Stimulated activated effector memory CD8-positive, alpha-beta T cell treated with anti-CD3 and anti-CD28 coated beads, Interleukin-12 subunit alpha, Interleukin-12 subunit beta, amount 100 ng/mL, for 72 hours (primary cell): ENCODE results near the gene CDR2.

Source experiments
- ATAC-seq: fragments of 150-1000 bp; cut with Tn5 transposase; 2 replicates; pipeline ENCODE4 v1.10.0; 2021
- DNase-seq, 2 donors: peaks; one replicate each; pipeline ENCODE4 v3.0.0; 2021 to 2022; ENCODE audit warnings: low spot score in 2 of 2
- H3K27ac Mint-ChIP-seq: one replicate; pipeline ENCODE4 v1.8.0; 2022; ENCODE audit warnings: mild to moderate bottlenecking, mixed read lengths
- H3K36me3 Mint-ChIP-seq: one replicate; pipeline ENCODE4 v1.8.0; 2022; ENCODE audit warnings: mild to moderate bottlenecking, mixed read lengths
- H3K4me1 Mint-ChIP-seq: one replicate; pipeline ENCODE4 v1.8.0; 2022; ENCODE audit warnings: mixed read lengths
- H3K4me3 Mint-ChIP-seq: one replicate; pipeline ENCODE4 v1.8.0; 2022; ENCODE audit warnings: mild to moderate bottlenecking, mixed read lengths
- H3K9me3 Mint-ChIP-seq: one replicate; pipeline ENCODE4 v1.8.0; 2022; ENCODE audit warnings: mixed read lengths

The CDR2 gene

GRCh38 chr16:22388101-22388644 lies 13.8 kb upstream of the CDR2 start:
- no peaks in the 10 kb centered on the region for H3K9me3 Mint-ChIP-seq
- H3K27ac Mint-ChIP-seq, result no peak overlapping the region
- ATAC-seq (no peak), DNase-seq (no peak)
- H3K36me3 Mint-ChIP-seq, result no peaks in the 10 kb centered on the region
- H3K4me3 Mint-ChIP-seq, result no peak overlapping the region
- H3K4me1 Mint-ChIP-seq, result no peaks in the 10 kb centered on the region

- ATAC-seq (no peak), DNase-seq (no peak)
- Mint-ChIP-seq H3K9me3 (no peaks in the 10 kb centered on the region), H3K36me3 (no peaks in the 10 kb centered on the region), H3K27ac (no peak overlapping the region), H3K4me3 (no peak overlapping the region), H3K4me1 (no peaks in the 10 kb centered on the region)
These were observed 12.6 kb upstream of the CDR2 start for GRCh38 chr16:22386976-22387375.

GRCh38 chr16:22385196-22385595 lies 10.8 kb upstream of the CDR2 start:
- ATAC-seq (no peak), DNase-seq (no peak)
- no peaks in the 10 kb centered on the region for H3K4me1 Mint-ChIP-seq
- H3K4me3 Mint-ChIP-seq, result no peak overlapping the region
- no peaks in the 10 kb centered on the region for H3K36me3 Mint-ChIP-seq
- H3K9me3 Mint-ChIP-seq, result no peaks in the 10 kb centered on the region
- no peak overlapping the region for H3K27ac Mint-ChIP-seq

DNA sequence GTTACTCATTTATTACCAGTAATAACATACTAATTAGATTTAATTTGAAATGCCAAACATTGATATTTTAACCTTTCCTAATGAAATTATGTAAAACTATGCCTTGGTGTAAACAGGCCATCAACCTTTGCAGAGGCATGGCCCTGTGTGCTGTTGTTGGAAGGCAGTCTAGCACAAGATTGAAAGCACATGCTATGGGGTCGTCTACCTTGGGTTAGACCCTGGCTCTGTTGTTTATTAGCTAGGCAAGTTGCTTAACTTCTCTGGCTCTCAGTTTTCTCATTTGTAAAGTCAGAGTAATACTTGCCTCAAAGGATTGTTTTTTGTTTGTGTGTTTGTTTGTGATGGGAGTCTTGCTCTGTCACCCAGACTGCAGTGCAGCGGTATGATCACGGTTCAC lies 9.4 kb upstream of the CDR2 start:
- H3K27ac Mint-ChIP-seq, result no peak overlapping the region
- ATAC-seq, result no peak
- H3K4me3 Mint-ChIP-seq, result no peak overlapping the region
- no peaks in the 10 kb centered on the region for H3K4me1 Mint-ChIP-seq
- no peaks in the 10 kb centered on the region for H3K36me3 Mint-ChIP-seq
- no peak for DNase-seq
- no peaks in the 10 kb centered on the region for H3K9me3 Mint-ChIP-seq

DNA sequence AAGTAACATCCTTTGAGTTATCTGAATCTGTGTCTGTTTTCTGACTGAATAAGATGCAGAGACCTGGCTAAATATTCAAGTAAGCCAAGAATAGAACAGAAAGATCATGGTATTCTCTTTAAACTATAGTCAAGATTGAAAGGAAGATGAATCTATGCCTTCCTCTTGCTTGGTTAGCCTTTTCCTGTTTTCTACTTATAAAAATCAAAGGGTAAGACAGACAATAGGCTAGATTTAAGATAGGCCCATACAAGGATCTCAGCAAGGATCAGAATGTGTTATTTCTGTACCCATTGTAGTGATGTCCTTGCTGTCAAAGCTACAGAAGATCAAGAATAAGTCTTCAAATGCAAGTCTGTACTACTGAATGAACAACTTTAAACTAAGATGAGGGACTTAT lies 7.0 kb upstream of the CDR2 start:
- DNase-seq (no peak), ATAC-seq (no peak)
- H3K36me3 Mint-ChIP-seq, result no peaks in the 10 kb centered on the region
- no peaks in the 10 kb centered on the region for H3K4me1 Mint-ChIP-seq
- H3K9me3 Mint-ChIP-seq, result no peaks in the 10 kb centered on the region
- no peak overlapping the region for H3K4me3 Mint-ChIP-seq
- H3K27ac Mint-ChIP-seq, result no peak overlapping the region

DNA sequence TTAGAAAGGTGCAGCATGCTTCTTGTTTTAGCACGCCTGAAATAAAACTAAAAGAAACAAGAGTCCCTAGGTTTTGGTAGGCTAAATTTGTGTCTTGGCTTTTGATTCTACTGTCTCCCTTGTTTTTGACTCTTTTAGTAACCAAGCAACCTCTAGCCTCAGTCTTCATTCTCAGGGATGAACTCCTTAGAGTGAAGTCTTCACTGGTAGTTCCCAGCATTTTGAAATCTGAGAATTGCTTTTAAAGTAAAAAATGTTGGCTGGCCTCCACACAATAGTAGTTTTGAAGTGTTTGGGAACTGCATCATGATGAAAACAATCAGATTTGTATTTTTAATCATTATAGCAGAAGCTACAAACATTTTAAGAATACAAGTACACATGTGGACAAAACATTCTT lies 6.1 kb upstream of the CDR2 start:
- DNase-seq (no peak), ATAC-seq (no peak)
- Mint-ChIP-seq H3K27ac (no peak overlapping the region), H3K4me1 (peaks cover 2% of the 10 kb centered on the region), H3K36me3 (no peaks in the 10 kb centered on the region), H3K4me3 (no peak overlapping the region), H3K9me3 (no peaks in the 10 kb centered on the region)

GRCh38 chr16:22379656-22380055 lies 5.2 kb upstream of the CDR2 start:
- no peak for ATAC-seq
- no peak for DNase-seq
- Mint-ChIP-seq H3K36me3 (peaks cover 3% of the 10 kb centered on the region), H3K27ac (no peak overlapping the region), H3K9me3 (no peaks in the 10 kb centered on the region), H3K4me1 (peaks cover 6% of the 10 kb centered on the region), H3K4me3 (no peak overlapping the region)

GRCh38 chr16:22375963-22376640 lies 1.7 kb upstream of the CDR2 start:
- no peak overlapping the region for H3K27ac Mint-ChIP-seq
- DNase-seq, result no peak
- H3K4me3 Mint-ChIP-seq, result no peak overlapping the region
- peaks cover 31% of the 10 kb centered on the region for H3K36me3 Mint-ChIP-seq
- peaks cover 32% of the 10 kb centered on the region for H3K4me1 Mint-ChIP-seq
- no peak for ATAC-seq
- H3K9me3 Mint-ChIP-seq, result no peaks in the 10 kb centered on the region

GRCh38 chr16:22375117-22375962 lies 921 bp upstream of the CDR2 start:
- no peak for ATAC-seq
- H3K9me3 Mint-ChIP-seq, result no peaks in the 10 kb centered on the region
- peaks cover 39% of the 10 kb centered on the region for H3K4me1 Mint-ChIP-seq
- peak overlapping the region; percentile 55 for H3K27ac Mint-ChIP-seq
- no peak for DNase-seq
- H3K36me3 Mint-ChIP-seq, result peaks cover 31% of the 10 kb centered on the region
- peak overlapping the region; percentile 98 for H3K4me3 Mint-ChIP-seq

DNA sequence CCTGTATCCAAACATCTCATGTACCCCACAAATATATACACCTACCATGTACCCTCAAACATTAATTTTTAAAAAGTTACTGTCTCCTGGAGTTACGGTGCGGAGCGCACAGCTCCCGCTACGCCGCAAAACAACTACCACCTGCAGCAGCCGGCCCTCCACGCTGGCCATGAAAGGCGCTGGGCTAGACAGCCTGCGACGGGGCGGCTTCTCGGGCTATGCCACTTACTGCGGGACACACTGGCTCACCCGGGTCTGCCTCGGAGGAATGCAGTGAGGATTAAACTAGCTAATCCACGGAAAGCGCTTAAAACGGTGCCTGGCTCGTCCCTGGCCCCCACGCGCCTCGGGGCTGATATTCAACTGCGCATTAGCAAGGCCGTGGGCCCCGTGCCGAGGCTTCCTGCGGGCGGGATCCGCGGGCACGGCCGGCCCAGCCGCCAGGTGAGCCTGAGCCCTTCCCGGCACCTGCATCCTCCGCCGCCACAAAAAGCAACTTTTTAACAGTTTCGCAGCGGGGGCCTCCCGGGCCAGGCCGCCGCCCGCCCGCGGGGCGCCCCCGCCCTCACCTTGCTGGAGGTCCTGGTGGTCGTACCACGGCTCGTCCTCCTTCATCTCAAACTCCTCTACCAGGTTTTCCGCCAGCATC lies 633 bp downstream of the CDR2 start:
- Mint-ChIP-seq H3K4me3 (peak overlapping the region; percentile 98), H3K27ac (peak overlapping the region; percentile 95), H3K4me1 (peaks cover 49% of the 10 kb centered on the region), H3K36me3 (peaks cover 31% of the 10 kb centered on the region), H3K9me3 (no peaks in the 10 kb centered on the region)
- DNase-seq, result peak in 1 of 2 donors; percentile 71
- ATAC-seq, result peak; percentile 24

- ATAC-seq (peak; percentile 26), DNase-seq (no peak)
- peak overlapping the region; percentile 95 for H3K27ac Mint-ChIP-seq
- no peaks in the 10 kb centered on the region for H3K9me3 Mint-ChIP-seq
- H3K4me3 Mint-ChIP-seq, result peak overlapping the region; percentile 98
- peaks cover 54% of the 10 kb centered on the region for H3K4me1 Mint-ChIP-seq
- peaks cover 31% of the 10 kb centered on the region for H3K36me3 Mint-ChIP-seq
These were observed 1.3 kb downstream of the CDR2 start for GRCh38 chr16:22372882-22373661.

DNA sequence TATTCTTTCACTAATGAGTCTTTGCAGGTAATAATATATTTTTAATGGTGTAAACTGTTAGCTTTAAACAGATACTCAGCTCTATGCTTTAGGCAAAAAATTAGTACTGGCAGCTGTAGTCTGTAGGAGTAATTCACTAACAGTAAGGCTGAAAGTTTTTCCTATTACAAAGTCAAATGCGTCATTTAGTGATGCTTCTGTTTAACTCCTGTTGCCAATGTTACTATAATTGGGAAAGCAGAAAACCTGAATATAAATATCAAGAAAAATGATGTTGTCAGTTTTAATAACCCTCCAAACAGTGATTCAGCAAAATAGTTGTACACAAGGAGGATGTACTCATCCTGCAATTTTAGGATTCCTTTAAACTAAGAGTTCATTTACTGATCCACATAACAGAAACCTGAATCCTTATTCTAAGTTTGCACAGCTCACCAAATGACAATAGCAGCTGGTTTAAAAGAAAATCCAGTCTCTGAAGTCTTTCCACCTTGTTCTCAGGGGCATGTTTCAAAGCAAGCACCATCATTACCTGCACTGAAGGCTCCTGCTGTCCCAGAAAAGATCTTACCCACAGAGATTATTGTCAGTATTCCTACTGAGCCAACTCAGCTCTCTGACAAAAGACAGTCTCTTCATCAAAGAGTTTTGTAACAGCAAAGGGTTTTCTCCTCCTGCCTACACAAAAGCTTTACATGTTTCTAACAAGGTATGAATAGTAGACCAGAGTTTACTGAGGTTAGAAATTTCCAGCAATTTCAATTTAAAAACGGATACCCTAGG lies 4.2 kb downstream of the CDR2 start:
- no peak for ATAC-seq
- Mint-ChIP-seq H3K27ac (peak overlapping the region; percentile 43), H3K9me3 (no peaks in the 10 kb centered on the region), H3K4me1 (peaks cover 69% of the 10 kb centered on the region), H3K4me3 (no peak overlapping the region), H3K36me3 (peaks cover 40% of the 10 kb centered on the region)
- DNase-seq, result no peak

GRCh38 chr16:22369221-22369811 lies 5.1 kb downstream of the CDR2 start:
- H3K9me3 Mint-ChIP-seq, result no peaks in the 10 kb centered on the region
- H3K27ac Mint-ChIP-seq, result peak overlapping the region; percentile 40
- ATAC-seq (no peak), DNase-seq (no peak)
- H3K36me3 Mint-ChIP-seq, result peaks cover 43% of the 10 kb centered on the region
- H3K4me1 Mint-ChIP-seq, result peaks cover 74% of the 10 kb centered on the region
- H3K4me3 Mint-ChIP-seq, result peak overlapping the region; percentile 8
